ENCODE results near the gene FBXO11. TPM values are rescaled to one million over a fixed set of nuclear protein-coding genes. Genes with fewer than 3 reads are reported as not detected.

The FBXO11 gene
- total and polyA plus RNA-seq, 4 donors, result 9.2 to 46.8 (median 19.7) TPM

DNA sequence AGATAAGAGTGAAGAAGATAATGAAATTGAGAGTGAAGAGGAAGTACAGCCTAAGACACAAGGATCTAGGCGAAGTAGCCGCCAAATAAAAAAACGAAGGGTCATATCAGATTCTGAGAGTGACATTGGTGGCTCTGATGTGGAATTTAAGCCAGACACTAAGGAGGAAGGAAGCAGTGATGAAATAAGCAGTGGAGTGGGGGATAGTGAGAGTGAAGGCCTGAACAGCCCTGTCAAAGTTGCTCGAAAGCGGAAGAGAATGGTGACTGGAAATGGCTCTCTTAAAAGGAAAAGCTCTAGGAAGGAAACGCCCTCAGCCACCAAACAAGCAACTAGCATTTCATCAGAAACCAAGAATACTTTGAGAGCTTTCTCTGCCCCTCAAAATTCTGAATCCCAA lies 107.7 kb downstream of the FBXO11 start (continued):
- TF ChIP-seq FOXA1 (IDR thresholded peaks at IDR 0.05) (no peak), YY1 (IDR thresholded peaks at IDR 0.05) (no peak)

GRCh38 chr2:47796090-47796697 lies 110.1 kb downstream of the FBXO11 start:
- TF ChIP-seq RAD21 (IDR thresholded peaks at IDR 0.05), result no peak
- TF ChIP-seq NR2F2 (IDR thresholded peaks at IDR 0.05), result no peak
- TF ChIP-seq, protein P1, sequence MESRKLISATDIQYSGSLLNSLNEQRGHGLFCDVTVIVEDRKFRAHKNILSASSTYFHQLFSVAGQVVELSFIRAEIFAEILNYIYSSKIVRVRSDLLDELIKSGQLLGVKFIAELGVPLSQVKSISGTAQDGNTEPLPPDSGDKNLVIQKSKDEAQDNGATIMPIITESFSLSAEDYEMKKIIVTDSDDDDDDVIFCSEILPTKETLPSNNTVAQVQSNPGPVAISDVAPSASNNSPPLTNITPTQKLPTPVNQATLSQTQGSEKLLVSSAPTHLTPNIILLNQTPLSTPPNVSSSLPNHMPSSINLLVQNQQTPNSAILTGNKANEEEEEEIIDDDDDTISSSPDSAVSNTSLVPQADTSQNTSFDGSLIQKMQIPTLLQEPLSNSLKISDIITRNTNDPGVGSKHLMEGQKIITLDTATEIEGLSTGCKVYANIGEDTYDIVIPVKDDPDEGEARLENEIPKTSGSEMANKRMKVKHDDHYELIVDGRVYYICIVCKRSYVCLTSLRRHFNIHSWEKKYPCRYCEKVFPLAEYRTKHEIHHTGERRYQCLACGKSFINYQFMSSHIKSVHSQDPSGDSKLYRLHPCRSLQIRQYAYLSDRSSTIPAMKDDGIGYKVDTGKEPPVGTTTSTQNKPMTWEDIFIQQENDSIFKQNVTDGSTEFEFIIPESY (IDR thresholded peaks at IDR 0.05), result no peak
- no peak for TF ChIP-seq FOXA1 (IDR thresholded peaks at IDR 0.05)
- TF ChIP-seq EGR1 (IDR thresholded peaks at IDR 0.05; ENCODE audit: low read depth in 2 of 2), result no peak
- TF ChIP-seq RXRA (IDR thresholded peaks at IDR 0.05), result no peak
- no peak for TF ChIP-seq HNF4G (IDR thresholded peaks at IDR 0.05)
- TF ChIP-seq JUND (IDR thresholded peaks at IDR 0.05), result no peak
- no peak for TF ChIP-seq TAF1 (conservative IDR thresholded peaks at IDR 0.05)
- no peak for TF ChIP-seq HNF4A (conservative IDR thresholded peaks at IDR 0.05)
- no peak for TF ChIP-seq FOXA2 (IDR thresholded peaks at IDR 0.05)
- TF ChIP-seq, protein P2, sequence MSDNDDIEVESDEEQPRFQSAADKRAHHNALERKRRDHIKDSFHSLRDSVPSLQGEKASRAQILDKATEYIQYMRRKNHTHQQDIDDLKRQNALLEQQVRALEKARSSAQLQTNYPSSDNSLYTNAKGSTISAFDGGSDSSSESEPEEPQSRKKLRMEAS (IDR thresholded peaks at IDR 0.05), result no peak
- TF ChIP-seq, protein P3, sequence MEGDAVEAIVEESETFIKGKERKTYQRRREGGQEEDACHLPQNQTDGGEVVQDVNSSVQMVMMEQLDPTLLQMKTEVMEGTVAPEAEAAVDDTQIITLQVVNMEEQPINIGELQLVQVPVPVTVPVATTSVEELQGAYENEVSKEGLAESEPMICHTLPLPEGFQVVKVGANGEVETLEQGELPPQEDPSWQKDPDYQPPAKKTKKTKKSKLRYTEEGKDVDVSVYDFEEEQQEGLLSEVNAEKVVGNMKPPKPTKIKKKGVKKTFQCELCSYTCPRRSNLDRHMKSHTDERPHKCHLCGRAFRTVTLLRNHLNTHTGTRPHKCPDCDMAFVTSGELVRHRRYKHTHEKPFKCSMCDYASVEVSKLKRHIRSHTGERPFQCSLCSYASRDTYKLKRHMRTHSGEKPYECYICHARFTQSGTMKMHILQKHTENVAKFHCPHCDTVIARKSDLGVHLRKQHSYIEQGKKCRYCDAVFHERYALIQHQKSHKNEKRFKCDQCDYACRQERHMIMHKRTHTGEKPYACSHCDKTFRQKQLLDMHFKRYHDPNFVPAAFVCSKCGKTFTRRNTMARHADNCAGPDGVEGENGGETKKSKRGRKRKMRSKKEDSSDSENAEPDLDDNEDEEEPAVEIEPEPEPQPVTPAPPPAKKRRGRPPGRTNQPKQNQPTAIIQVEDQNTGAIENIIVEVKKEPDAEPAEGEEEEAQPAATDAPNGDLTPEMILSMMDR (IDR thresholded peaks at IDR 0.05; ENCODE audit: low read depth, low read length, missing input control), result no peak
- TF ChIP-seq GABPA (IDR thresholded peaks at IDR 0.05 in 1 of 2, conservative IDR thresholded peaks at IDR 0.05 in 1 of 2), result no peak
- TF ChIP-seq YY1 (IDR thresholded peaks at IDR 0.05), result no peak
- no peak for TF ChIP-seq ATF3 (IDR thresholded peaks at IDR 0.05)
- no peak for TF ChIP-seq SP1 (IDR thresholded peaks at IDR 0.05)
- no peak for TF ChIP-seq REST (IDR thresholded peaks at IDR 0.05)
- Histone ChIP-seq H3K36me3 (ENCODE audit: control insufficient read depth in 4 of 4, insufficient read depth in 3 of 4, low read depth in 1 of 4, low read length in 3 of 4) (peaks cover 14 to 42% (median 28%) of the 10 kb centered on the region in 4 donors), H3K4me3 (ENCODE audit: low read depth in 1 of 3, low read length in 3 of 3) (no peak overlapping the region), H3K27ac (ENCODE audit: low read depth in 1 of 2, low read length in 2 of 2) (no peak overlapping the region), H3K27me3 (ENCODE audit: control insufficient read depth in 4 of 4, insufficient read depth in 4 of 4, low read length in 3 of 4) (no peaks in the 10 kb centered on the region), H3K9ac (ENCODE audit: low read depth in 1 of 2, low read length in 2 of 2) (no peak overlapping the region), H3K4me1 (ENCODE audit: control insufficient read depth in 4 of 4, insufficient read depth in 4 of 4, low read length in 3 of 4) (no peaks in the 10 kb centered on the region), H3K9me3 (ENCODE audit: control insufficient read depth in 4 of 4, low read length in 3 of 4) (no peaks in the 10 kb centered on the region)
- 91% methylated on average over 2 of the region's 2 CpGs for WGBS
- DNase-seq (ENCODE audit: low spot score), result no peak

Measured in liver (tissue), 9 donors.